ENCODE measurements around the gene RMND5B.

DNA sequence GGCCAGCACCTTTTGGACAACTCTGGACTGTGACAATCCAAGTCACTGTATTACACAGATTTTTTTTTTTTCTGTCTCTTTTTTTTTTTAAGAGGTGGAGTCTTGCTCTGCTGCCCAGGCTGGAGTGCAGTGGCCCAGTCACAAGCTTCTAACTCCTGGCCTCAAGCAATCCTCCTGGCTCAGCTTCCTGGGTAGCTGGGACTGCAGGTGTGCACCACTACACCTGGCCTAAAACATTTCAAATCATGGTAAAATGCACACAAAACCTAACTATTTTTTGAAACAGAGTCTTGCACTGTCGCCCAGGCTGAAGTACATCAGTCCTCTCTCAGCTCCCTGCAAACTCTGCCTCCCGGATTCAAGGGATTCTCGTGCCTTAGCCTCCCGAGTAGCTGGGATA, 24.7 kb upstream of the RMND5B start:
- no peak for TF ChIP-seq CTCF (IDR thresholded peaks at IDR 0.05; ENCODE audit: poor library complexity, severe bottlenecking)
- no peak for TF ChIP-seq SMC3 (conservative IDR thresholded peaks at IDR 0.05; ENCODE audit: poor library complexity)
- no peak for TF ChIP-seq EP300 (conservative IDR thresholded peaks at IDR 0.05; ENCODE audit: poor library complexity, severe bottlenecking)
- TF ChIP-seq POLR2AphosphoS5 (IDR thresholded peaks at IDR 0.05) = no peak
- no peak for TF ChIP-seq TAF1 (IDR thresholded peaks at IDR 0.05; ENCODE audit: low read depth)
- TF ChIP-seq MXI1 (conservative IDR thresholded peaks at IDR 0.05; ENCODE audit: poor library complexity, severe bottlenecking) = no peak
- no peak for TF ChIP-seq REST (IDR thresholded peaks at IDR 0.05; ENCODE audit: borderline replicate concordance)
- TF ChIP-seq EZH2 (IDR thresholded peaks at IDR 0.05; ENCODE audit: borderline replicate concordance, insufficient read depth, low read length, poor library complexity, severe bottlenecking) = no peak

Data from neural cell (in vitro differentiated cells).